8988T (cell line): ENCODE results near the gene TMEM223.
"Not testable (repeated sequence)": the region's sequence is repeated elsewhere in the genome, so short reads cannot be mapped to it uniquely, and the experiment has no call there.

Experiments used
- DNase-seq: peaks from one replicate; pipeline ENCODE4 v3.0.0; 2011

Gene TMEM223

DNA sequence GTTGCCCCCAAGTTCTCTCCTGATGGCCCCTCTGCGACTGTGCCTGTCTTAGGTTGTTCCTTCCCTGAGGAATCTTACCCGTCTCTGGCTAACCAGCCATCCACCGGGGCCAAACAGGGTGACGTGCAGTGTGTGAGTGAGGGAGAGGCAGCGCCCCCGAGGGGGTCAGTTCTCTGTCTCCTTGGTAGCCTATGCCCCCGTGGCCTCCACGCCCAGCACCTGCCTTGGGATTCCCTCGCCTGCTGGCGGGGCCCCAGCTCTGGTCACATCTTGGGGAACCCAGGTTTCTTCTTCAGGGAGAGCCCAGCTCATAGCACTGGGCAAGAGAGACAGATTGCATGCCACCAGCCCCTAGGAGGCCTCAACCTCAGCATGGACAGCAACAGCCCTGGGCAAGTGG, 7.7 kb upstream of the TMEM223 start:
- DNase-seq: no peak

DNA sequence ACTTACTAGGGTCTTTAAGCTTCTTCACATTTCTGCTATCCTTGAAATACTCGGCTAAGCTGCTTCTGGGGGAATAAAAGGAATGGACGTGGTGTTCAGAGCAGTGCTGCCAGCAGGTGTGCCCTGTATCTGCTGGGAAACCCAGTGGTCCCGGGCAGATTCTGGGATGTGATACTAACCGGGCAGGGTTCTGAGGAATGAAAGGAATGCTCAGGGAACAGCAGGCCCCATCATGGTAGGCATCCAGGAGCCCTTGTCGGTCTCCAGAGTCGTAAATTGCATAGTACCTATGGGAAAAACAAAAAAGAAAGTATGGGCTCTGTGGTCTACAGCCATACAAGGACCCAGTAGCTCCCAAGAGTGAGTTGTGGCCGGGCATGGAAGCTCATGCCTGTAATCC, 4.5 kb upstream of the TMEM223 start:
- DNase-seq: no peak

- no peak for DNase-seq
These were observed 2.5 kb upstream of the TMEM223 start for GRCh38 chr11:62794201-62794775.

GRCh38 chr11:62792202-62792575, 383 bp upstream of the TMEM223 start:
- DNase-seq: no peak

- DNase-seq: no peak
These were observed 2.2 kb downstream of the TMEM223 start for GRCh38 chr11:62789576-62789975.

GRCh38 chr11:62788991-62789390, 2.8 kb downstream of the TMEM223 start:
- DNase-seq: no peak

- peak; percentile 90 for DNase-seq
These were observed 4.6 kb downstream of the TMEM223 start, which contains the start of gene TMEM179B for GRCh38 chr11:62787005-62787759. Gene TMEM179B (plus strand): TSS chr11:62787402. CDS start chr11:62787432, 30 bp downstream.

- DNase-seq: peak; percentile 90
These were observed 5.3 kb downstream of the TMEM223 start for GRCh38 chr11:62786318-62787004.

DNA sequence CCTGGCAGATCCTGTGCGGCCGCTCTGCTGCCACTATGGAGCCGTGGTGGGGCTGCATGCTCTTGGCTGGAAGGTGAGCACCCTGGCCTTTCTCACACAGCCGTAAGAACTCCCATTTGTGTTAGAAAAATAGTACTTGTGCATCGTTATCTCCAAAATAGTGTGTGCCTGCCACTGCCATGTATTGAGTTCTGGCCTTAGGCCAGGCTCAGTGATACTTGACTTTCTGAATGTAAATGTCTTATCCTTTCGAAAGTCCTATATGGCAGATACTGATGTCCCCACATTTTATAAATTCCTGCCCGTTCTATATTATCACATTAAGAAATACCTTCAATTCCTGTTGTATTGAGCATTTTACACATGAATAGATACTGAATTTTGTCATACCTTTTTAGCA, 9.1 kb downstream of the TMEM223 start:
- DNase-seq: no peak

GRCh38 chr11:62778441-62778840, 13.4 kb downstream of the TMEM223 start:
- no peak for DNase-seq

DNA sequence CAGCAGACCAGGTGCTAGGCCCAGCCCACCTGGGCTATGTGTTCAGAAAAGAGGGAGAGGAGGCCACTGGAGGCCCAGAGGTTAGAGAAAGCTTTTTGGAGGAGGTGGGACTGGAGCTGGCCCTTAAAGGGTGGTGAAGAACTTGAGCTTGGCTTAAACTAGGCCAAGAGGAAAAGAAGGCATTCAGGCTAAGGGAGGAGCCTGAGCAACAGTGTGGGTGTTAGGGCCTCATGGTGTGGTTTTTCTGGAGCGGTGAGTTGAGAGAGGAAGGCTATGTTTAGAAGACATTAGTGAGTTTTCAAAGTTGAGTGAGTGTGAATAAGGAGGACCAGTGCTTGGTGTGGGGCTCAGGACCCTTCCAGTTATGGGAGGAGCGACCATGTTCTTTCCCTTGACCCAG, 14.4 kb downstream of the TMEM223 start:
- DNase-seq: no peak

- no peak for DNase-seq
These were observed 16.2 kb downstream of the TMEM223 start for GRCh38 chr11:62775646-62776045.

- DNase-seq: no peak
These were observed 17.4 kb downstream of the TMEM223 start for GRCh38 chr11:62774407-62774806.

DNA sequence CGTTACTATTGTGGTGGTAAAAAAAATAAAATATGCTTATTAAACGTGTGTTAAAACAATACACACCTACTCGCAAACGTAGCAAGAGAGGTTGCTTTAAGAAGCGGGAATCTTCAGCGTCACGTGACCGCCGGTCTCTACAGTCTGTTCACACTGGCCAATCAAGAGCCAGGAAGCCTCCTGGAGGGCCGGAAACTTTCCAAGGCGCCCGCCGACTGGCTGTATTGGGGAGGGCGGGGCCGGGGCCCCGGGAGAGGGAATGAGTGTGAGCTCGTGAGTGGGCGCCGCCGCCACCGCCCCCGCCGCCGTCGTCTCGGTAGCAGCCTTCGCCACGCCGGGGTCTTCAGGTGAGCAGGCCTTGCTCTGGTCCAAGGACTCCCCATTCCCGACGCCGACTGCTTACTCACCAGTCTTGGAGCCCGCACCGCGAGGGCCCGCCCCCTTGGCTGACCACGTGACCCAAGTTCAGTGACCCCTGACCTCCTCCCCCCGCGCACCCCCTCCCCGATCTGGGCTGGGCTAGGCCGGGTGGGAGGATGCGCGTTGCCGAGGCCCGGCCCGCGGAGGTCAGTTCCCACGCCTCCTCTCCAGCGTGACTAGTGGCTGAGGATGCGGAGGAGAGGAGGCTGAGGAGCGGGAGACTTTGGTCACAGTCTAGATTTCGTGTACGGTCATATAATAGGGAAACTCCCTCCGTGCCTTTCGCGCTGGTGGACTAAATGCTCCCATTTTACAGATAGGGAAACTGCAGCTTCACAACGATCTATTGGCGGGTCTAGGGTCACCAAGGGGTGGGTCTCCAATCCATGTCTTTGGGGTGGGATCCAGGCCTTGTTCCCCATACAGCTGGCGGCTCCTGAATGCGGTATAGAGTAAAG, 20.4 kb downstream of the TMEM223 start, which contains the start of gene TAF6L:
TSS of gene TAF6L (plus strand) at position 253 of the 878 bp plus-strand sequence. CDS start 4,388 bp downstream, outside the sequence.
- peak; percentile 88 for DNase-seq

DNA sequence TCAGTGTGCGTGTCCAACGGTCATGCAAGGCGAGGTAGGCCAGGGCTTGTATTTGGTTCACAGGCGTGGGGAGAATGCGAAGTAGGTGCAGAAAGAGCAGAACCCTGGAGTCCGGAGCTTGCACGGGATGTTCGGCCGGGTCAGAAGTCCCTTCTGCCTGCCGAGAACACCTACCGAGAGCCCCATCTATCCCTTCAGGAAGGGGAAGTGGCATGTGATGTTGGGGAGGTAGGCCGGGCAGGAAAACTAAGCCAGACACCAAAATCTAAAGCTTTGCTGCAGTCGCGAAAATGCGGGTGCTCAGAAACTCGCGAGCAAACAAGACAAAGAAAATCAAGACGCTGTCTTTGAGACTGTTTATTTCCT, 21.0 kb downstream of the TMEM223 start:
- DNase-seq: no peak

DNA sequence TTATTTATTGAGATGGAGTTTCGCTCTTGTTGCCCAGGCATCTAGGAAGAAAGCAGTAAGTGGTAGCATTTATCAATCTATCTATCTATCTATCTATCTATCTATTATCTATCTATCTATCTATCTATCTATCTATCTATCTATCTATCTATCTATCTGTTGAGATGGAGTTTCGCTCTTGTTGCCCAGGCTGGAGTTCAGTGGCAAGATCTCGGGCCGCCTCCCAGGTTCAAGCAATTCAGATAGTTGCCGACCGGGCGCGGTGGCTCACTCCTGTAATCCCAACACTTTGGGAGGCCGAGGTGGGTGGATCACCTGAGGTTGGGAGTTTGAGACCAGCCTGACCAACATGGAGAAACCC, 31.0 kb downstream of the TMEM223 start:
- not testable (repeated sequence) for DNase-seq

GRCh38 chr11:62757846-62758788, 33.7 kb downstream of the TMEM223 start:
- no peak for DNase-seq

- no peak for DNase-seq
These were observed 36.7 kb downstream of the TMEM223 start for GRCh38 chr11:62755086-62755615.

DNA sequence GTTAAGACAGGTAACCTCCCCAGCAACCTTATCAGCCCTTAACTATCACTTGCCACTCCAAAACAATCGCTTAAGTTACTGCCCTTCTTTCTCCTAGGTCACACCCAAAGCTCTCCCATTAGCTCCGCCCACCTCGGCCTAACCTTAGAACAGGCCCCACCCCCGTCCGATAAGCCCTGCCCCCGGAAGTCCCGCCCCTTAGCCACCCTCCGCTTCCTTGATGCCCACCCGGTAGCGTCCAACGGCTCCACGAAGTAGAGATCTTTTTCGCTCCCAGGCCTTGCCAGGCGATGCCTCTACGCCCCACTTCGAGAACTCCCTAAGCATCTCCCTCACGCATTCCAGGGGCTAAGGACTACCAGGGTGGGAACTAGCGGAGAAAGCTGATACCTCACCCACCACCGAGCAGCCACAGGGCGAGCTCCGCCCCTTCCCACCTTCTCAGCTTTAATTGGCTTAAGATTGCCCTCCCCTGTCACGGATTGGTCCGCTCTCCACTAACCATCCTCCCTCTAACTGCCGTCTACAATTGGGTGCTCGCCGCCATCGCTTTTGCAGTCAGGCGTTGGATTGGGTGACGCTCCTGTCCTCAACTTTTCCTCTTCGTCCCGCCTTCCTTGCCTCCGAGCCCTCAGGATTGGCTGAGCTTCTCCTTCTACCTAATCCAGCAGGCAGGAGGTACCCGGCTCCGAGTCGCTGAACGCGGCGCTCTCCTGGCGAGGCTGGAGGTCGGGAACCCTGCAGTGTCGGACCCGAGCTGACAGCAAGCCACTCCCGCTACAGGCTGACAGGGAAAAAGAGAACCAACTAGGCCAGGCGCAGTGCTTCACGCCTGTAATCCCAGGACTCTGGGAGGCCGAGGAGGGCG, 37.8 kb downstream of the TMEM223 start, which contains the start of gene ZBTB3:
TSS of gene ZBTB3 (minus strand) at position 425 of the 868 bp plus-strand sequence. CDS start 496 bp downstream, outside the sequence.
- peak; percentile 83 for DNase-seq

- DNase-seq: no peak
These were observed 38.6 kb downstream of the TMEM223 start for GRCh38 chr11:62752994-62753735.
